Measurements from ENCODE around the gene MLN. TPM values are rescaled to one million over a fixed set of nuclear protein-coding genes. Genes with fewer than 3 reads are reported as not detected.

Gene MLN
- total and polyA plus RNA-seq, 2 experiments from 2014 or later, result not detected

DNA sequence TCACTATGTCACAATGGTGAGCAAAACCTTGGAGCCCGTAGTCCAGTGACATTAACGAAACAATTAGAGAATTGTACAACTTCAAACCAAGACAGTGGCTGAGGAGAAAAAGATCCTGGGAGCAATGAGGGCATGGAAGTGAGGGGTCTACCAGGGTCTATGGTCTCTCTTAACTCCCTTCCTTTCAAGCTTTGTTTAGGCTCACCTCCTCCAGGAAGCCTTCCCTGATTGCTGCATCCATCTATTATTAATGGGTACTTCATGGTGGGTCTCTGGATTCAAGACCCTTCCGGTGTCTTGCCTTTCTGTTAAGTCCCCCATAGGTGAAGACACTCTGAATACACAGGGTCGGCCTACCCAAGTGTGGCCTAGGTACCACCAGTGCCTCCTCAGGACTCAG is 38.1 kb upstream of the MLN start:
- Histone ChIP-seq H3K9me2 (ENCODE audit: insufficient read depth) (no peaks in the 10 kb centered on the region), H3K27me3 (ENCODE audit: insufficient read depth) (no peaks in the 10 kb centered on the region), H3K4me2 (no peak overlapping the region), H3F3A (replicated peaks; ENCODE audit: low read depth) (no peaks in the 10 kb centered on the region), H4K20me1 (replicated peaks; ENCODE audit: insufficient read depth) (no peaks in the 10 kb centered on the region), H3K4me1 (ENCODE audit: insufficient read depth) (peaks cover 22% of the 10 kb centered on the region), H3K27ac (ENCODE audit: low read depth) (no peak overlapping the region), H2AFZ (no peak overlapping the region), H3K79me2 (replicated peaks; ENCODE audit: insufficient read depth) (no peaks in the 10 kb centered on the region), H3K36me3 (ENCODE audit: insufficient read depth) (no peaks in the 10 kb centered on the region), H3K4me3 (no peak overlapping the region)
- DNase-seq (ENCODE audit: low spot score), result no peak
- H3K36me3 Mint-ChIP-seq (ENCODE audit: low read depth), result peaks cover 3% of the 10 kb centered on the region; the same call in 1 of the 3 replicates
- H3K9me3 Mint-ChIP-seq, result peaks cover 8% of the 10 kb centered on the region
- H3K27me3 Mint-ChIP-seq (ENCODE audit: insufficient read depth, low read depth, poor library complexity), result peaks cover 19% of the 10 kb centered on the region
- H3K27ac Mint-ChIP-seq, result no peak overlapping the region
- H3K4me1 Mint-ChIP-seq, result peaks cover 28% of the 10 kb centered on the region
- no peak for ATAC-seq
- no peak overlapping the region for H3K4me3 Mint-ChIP-seq
- TF ChIP-seq EZH2 (IDR thresholded peaks at IDR 0.05; ENCODE audit: low read depth, unreplicated experiment) (no peak), ZNF114 (CRISPR knock-in tag; IDR thresholded peaks at IDR 0.05) (no peak), ZNF462 (CRISPR knock-in tag; IDR thresholded peaks at IDR 0.05) (no peak), JUNB (IDR thresholded peaks at IDR 0.05; ENCODE audit: unreplicated experiment) (no peak), POLR2AphosphoS5 (IDR thresholded peaks at IDR 0.05; ENCODE audit: low read depth) (no peak), CREB1 (CRISPR knock-in tag; IDR thresholded peaks at IDR 0.05; ENCODE audit: low read depth) (no peak)
- TF ChIP-seq, protein P1, sequence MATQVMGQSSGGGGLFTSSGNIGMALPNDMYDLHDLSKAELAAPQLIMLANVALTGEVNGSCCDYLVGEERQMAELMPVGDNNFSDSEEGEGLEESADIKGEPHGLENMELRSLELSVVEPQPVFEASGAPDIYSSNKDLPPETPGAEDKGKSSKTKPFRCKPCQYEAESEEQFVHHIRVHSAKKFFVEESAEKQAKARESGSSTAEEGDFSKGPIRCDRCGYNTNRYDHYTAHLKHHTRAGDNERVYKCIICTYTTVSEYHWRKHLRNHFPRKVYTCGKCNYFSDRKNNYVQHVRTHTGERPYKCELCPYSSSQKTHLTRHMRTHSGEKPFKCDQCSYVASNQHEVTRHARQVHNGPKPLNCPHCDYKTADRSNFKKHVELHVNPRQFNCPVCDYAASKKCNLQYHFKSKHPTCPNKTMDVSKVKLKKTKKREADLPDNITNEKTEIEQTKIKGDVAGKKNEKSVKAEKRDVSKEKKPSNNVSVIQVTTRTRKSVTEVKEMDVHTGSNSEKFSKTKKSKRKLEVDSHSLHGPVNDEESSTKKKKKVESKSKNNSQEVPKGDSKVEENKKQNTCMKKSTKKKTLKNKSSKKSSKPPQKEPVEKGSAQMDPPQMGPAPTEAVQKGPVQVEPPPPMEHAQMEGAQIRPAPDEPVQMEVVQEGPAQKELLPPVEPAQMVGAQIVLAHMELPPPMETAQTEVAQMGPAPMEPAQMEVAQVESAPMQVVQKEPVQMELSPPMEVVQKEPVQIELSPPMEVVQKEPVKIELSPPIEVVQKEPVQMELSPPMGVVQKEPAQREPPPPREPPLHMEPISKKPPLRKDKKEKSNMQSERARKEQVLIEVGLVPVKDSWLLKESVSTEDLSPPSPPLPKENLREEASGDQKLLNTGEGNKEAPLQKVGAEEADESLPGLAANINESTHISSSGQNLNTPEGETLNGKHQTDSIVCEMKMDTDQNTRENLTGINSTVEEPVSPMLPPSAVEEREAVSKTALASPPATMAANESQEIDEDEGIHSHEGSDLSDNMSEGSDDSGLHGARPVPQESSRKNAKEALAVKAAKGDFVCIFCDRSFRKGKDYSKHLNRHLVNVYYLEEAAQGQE (IDR thresholded peaks at IDR 0.05; ENCODE audit: unreplicated experiment), result no peak
